ENCODE measurements around the gene F2RL3. TPM values are rescaled to one million over a fixed set of nuclear protein-coding genes. Genes with fewer than 3 reads are reported as not detected.

Gene F2RL3
- total and polyA plus RNA-seq, 11 donors: 0.12 to 4.6 (median 1.2) TPM

- TF ChIP-seq, protein P1, sequence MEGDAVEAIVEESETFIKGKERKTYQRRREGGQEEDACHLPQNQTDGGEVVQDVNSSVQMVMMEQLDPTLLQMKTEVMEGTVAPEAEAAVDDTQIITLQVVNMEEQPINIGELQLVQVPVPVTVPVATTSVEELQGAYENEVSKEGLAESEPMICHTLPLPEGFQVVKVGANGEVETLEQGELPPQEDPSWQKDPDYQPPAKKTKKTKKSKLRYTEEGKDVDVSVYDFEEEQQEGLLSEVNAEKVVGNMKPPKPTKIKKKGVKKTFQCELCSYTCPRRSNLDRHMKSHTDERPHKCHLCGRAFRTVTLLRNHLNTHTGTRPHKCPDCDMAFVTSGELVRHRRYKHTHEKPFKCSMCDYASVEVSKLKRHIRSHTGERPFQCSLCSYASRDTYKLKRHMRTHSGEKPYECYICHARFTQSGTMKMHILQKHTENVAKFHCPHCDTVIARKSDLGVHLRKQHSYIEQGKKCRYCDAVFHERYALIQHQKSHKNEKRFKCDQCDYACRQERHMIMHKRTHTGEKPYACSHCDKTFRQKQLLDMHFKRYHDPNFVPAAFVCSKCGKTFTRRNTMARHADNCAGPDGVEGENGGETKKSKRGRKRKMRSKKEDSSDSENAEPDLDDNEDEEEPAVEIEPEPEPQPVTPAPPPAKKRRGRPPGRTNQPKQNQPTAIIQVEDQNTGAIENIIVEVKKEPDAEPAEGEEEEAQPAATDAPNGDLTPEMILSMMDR (IDR thresholded peaks at IDR 0.05): no peak
- no peak for TF ChIP-seq POLR2A (IDR thresholded peaks at IDR 0.05)
- peak in 1 of 5 donors; percentile 26 for DNase-seq
- no peaks in the 10 kb centered on the region for H3K9me3 ChIP-seq
- no peaks in the 10 kb centered on the region for H3K27me3 ChIP-seq
- no peak overlapping the region for H3K4me3 ChIP-seq
- ATAC-seq: no peak
- H3K27ac ChIP-seq: no peak overlapping the region
- H3K4me1 ChIP-seq: peaks cover 0 to 13% (median 5%) of the 10 kb centered on the region in 12 donors
- WGBS, 4 donors: 87 to 92% (median 88%) methylated on average over 15 to 19 of the region's 19 CpGs
- H3K36me3 ChIP-seq: peaks cover 0 to 6% (median 0%) of the 10 kb centered on the region in 9 donors
- intact Hi-C loops (cut with DNase I): loop anchor here in 4 of 10 donors (5.0 to 10.0 kb wide), 2 partner anchors 117 to 129 kb away; no protein-coding TSS in a partner anchor
Observed at GRCh38 chr19:16901491-16902175, 12.8 kb downstream of the F2RL3 start.

DNA sequence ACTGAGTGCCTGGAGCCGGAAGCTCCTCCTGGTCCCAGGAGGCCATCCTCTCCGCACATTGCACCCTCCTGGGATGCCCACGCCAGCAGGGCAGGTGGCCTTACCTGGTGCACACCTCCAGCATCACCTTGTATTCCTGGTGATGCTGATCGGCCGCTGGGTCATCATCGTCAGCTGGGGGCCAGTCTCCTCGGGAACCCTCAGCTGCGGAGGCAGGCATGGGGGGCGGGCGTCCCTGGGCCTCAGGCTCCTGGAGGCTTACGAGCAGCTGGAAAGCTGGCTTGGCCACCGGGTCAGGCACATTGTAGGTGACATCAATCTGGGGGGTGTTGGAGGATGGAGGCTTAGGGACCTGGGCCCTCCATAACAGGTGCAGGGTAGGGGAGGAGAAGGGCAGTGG is 13.7 kb downstream of the F2RL3 start:
- peaks cover 0 to 6% (median 0%) of the 10 kb centered on the region in 9 donors for H3K36me3 ChIP-seq
- DNase-seq: peak in 1 of 5 donors; percentile 51
- H3K9me3 ChIP-seq: no peaks in the 10 kb centered on the region
- no peak overlapping the region for H3K27ac ChIP-seq
- intact Hi-C loops (cut with DNase I): loop anchor here in 4 of 10 donors (5.0 to 10.0 kb wide), 2 partner anchors 118 to 130 kb away; no protein-coding TSS in a partner anchor
- 86 to 94% (median 90%) methylated on average over 4 to 12 of the region's 12 CpGs for WGBS, 4 donors
- TF ChIP-seq, protein P1 (IDR thresholded peaks at IDR 0.05): no peak
- no peak for TF ChIP-seq POLR2A (IDR thresholded peaks at IDR 0.05)
- H3K27me3 ChIP-seq: no peaks in the 10 kb centered on the region
- H3K4me1 ChIP-seq: peaks cover 0 to 11% (median 4%) of the 10 kb centered on the region in 12 donors
- no peak overlapping the region for H3K4me3 ChIP-seq
- ATAC-seq: no peak

GRCh38 chr19:16903347-16903746 is 14.5 kb downstream of the F2RL3 start:
- H3K4me3 ChIP-seq: no peak overlapping the region
- no peaks in the 10 kb centered on the region for H3K9me3 ChIP-seq
- intact Hi-C loops (cut with DNase I): loop anchor here in 4 of 10 donors (5.0 to 10.0 kb wide), 2 partner anchors 119 to 131 kb away; no protein-coding TSS in a partner anchor
- H3K27me3 ChIP-seq: no peaks in the 10 kb centered on the region
- ATAC-seq (no peak), DNase-seq (peak in 1 of 5 donors; percentile 25)
- TF ChIP-seq, protein P1 (IDR thresholded peaks at IDR 0.05): no peak
- no peak for TF ChIP-seq POLR2A (IDR thresholded peaks at IDR 0.05)
- peaks cover 0 to 11% (median 0%) of the 10 kb centered on the region in 12 donors for H3K4me1 ChIP-seq
- no peak overlapping the region for H3K27ac ChIP-seq
- WGBS, 4 donors: 86 to 94% (median 90%) methylated on average over 7 of the region's 7 CpGs
- H3K36me3 ChIP-seq: peaks cover 0 to 6% (median 0%) of the 10 kb centered on the region in 9 donors

DNA sequence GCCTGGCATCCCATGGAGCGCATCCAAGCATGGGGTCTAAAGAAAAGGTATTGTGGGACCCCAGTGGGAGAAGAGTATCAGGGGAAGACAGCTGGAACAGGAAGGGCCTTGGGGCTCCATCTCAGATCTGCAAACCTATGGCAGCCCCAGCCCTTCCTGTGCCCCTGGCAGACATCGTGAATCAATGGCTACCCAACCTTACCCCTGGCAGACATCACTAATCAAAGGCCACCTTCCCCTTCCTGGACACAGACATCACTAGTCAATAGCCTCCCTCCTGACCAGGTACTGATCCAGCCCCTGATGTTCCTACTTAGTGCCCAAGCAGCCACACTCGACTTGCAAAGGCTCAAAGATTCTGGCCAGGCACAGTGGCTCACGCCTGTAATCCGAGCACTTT is 15.8 kb downstream of the F2RL3 start:
- intact Hi-C loops (cut with DNase I): loop anchor here in 4 of 10 donors (5.0 to 10.0 kb wide), 2 partner anchors 120 to 132 kb away; no protein-coding TSS in a partner anchor
- Histone ChIP-seq H3K9me3 (no peaks in the 10 kb centered on the region), H3K36me3 (peaks cover 0 to 6% (median 0%) of the 10 kb centered on the region in 9 donors), H3K4me1 (peaks cover 0 to 5% (median 0%) of the 10 kb centered on the region in 12 donors), H3K4me3 (no peak overlapping the region), H3K27ac (no peak overlapping the region), H3K27me3 (no peaks in the 10 kb centered on the region)
- TF ChIP-seq, protein P1 (IDR thresholded peaks at IDR 0.05): no peak
- no peak for TF ChIP-seq POLR2A (IDR thresholded peaks at IDR 0.05)
- no peak for ATAC-seq
- no peak for DNase-seq
- WGBS, 4 donors: 49 to 87% (median 72%) methylated on average over 5 of the region's 5 CpGs
